Vagina (tissue), 2 donors: Measurements from ENCODE around the gene DRG2.

Experiments used
- CTCF ChIP-seq, 3 experiments: fragments of 450-650 bp in 2 of 3; fragments of 200-600 bp in 1 of 3; sonication (generic) in 1 of 3; IDR thresholded peaks; one replicate each; pipeline ENCODE4 v1.5.1; 2017 to 2019; ENCODE audit warnings: antibody characterized with exemption in 3 of 3, mild to moderate bottlenecking in 2 of 3, moderate library complexity in 2 of 3
- POLR2A ChIP-seq, 2 donors: fragments of 450-650 bp; IDR thresholded peaks; one replicate each; pipeline ENCODE4 v1.6.1; 2017; ENCODE audit warnings: antibody characterized with exemption in 2 of 2, mild to moderate bottlenecking in 2 of 2, moderate library complexity in 2 of 2
- POLR2AphosphoS5 ChIP-seq, 2 donors: sonication (generic); formaldehyde crosslinking; IDR thresholded peaks; one replicate each; pipeline ENCODE4 v1.9.0; 2017; ENCODE audit warnings: antibody characterized with exemption in 2 of 2, mild to moderate bottlenecking in 2 of 2, low read depth in 1 of 2; ENCODE audit not compliant: insufficient read depth in 1 of 2

DNA sequence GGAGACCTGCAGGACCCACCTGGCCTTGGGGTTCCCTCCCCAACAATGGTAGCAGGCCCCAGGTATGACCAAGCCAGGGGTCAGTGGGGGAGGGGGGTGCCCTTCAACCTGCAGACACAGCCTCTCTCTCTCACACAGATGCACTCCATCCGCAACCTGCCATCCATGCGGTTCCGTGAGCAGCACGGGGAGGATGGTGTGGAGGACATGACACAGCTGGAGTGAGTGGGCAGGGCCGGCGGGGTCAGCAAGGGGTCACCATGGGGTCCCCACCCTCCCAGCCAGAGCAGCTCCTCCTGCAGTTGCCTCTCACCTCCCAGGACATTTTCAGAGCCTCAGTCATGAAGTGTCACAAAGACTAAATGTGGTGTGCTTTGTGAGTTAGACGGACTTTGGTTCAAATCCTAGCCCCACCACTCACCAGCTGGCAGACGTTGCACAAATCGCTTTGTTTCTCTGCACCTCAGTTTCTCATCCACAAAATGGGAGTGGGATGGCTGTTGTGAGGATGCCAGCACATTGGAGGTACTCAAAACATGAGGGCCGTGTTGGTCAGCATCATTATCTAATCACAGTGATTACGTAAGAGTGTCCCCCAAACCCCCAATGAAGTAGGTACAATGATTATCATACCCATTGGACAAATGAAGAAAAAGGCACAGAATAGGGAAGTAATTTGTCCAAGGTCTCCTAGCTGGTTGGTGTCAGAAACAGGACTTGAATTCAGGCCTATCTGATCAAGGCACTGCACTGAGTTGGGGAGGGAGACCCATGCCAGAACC, 36.8 kb downstream of the DRG2 start:
- TF ChIP-seq CTCF (IDR thresholded peaks at IDR 0.05) (no peak), POLR2A (IDR thresholded peaks at IDR 0.05) (no peak), POLR2AphosphoS5 (IDR thresholded peaks at IDR 0.05; ENCODE audit: insufficient read depth in 1 of 2, low read depth in 1 of 2) (no peak)
